A673 (cell line): ENCODE data around the gene PHKA2.

Experiments used
- CTCF ChIP-seq: fragments of 300-800, 200-600 bp; sonication (generic); conservative IDR thresholded peaks from 2 replicates; pipeline ENCODE4 v1.5.1; 2017; ENCODE audit warnings: low read depth, mild to moderate bottlenecking, antibody characterized with exemption, low read length, moderate library complexity, mixed read lengths
- EZH2 ChIP-seq: fragments of 200-600 bp; sonication (generic); IDR thresholded peaks from 2 replicates; pipeline ENCODE4 v1.6.1; 2017; ENCODE audit warnings: borderline replicate concordance, low read depth, mild to moderate bottlenecking, mixed read lengths, antibody characterized with exemption, low read length; ENCODE audit not compliant: poor library complexity, severe bottlenecking

DNA sequence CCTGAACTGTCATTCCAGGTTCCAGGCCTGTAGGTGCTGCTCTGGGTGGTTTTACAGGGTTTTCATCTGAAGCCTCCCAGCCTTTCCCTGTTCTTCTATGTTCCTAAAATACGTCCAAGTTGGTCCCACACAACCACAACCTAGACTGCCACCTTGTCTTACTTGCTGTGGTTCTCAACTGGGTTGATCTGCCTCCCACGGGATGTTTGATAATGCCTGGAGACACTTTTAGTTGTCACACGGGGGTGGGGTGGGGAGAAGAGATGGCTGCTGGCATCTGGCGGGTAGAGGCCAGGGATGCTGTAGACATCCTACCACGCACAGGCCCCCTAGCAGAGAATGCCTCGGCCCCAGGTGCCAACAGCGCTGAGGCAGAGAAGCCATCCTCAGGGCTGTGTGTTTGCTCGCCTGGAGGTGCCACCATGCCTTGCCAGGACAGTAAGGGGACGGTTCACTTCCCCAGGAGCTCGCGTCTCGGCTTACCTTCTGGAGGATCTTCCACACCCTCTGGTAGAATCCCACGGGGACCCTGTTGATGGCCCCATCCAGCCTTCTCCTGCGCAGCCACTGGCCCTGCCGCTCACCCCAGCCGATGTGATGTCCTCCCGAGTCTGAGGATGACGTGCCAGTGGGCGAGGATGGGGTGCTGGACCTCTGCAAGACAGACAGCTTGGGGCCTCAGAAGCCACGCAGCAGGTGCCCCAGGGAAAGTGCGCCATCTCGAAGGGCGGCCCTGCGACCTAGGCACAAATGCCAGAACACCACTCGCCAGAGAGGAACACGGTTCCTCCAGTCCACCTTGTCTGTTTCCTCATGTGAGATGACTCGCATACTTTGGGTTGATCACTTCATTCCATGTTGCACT, 87.0 kb downstream of the PHKA2 start:
- TF ChIP-seq CTCF (no peak), EZH2 (no peak)
